ENCODE data around the gene ERP29.
"Not testable (repeated sequence)": the region's sequence is repeated elsewhere in the genome, so short reads cannot be mapped to it uniquely, and the experiment has no call there.

Gene ERP29

GRCh38 chr12:112012775-112013600, at the start of gene ERP29, which contains the start of gene TMEM116:
TSS of gene ERP29 (plus strand) at chr12:112013426. CDS start at chr12:112013466, 40 bp downstream.
TSS of gene TMEM116 (minus strand) at chr12:112013165. CDS start at chr12:112005270, 7,895 bp downstream.
- DNase-seq, result peak; percentile 100

- no peak for DNase-seq
Observed at GRCh38 chr12:111964935-111965334, 48.3 kb upstream of the ERP29 start.

- no peak for DNase-seq
Observed at GRCh38 chr12:111971800-111972199, 41.4 kb upstream of the ERP29 start.

GRCh38 chr12:111975161-111975931, 37.9 kb upstream of the ERP29 start:
- no peak for DNase-seq

GRCh38 chr12:111976291-111976690, 36.9 kb upstream of the ERP29 start:
- DNase-seq, result no peak

GRCh38 chr12:111976860-111977259, 36.4 kb upstream of the ERP29 start:
- no peak for DNase-seq

GRCh38 chr12:111978545-111978944, 34.7 kb upstream of the ERP29 start:
- no peak for DNase-seq

GRCh38 chr12:111980598-111980997, 32.6 kb upstream of the ERP29 start:
- no peak for DNase-seq

- DNase-seq, result no peak
Observed at GRCh38 chr12:111981987-111982386, 31.2 kb upstream of the ERP29 start.

GRCh38 chr12:111984820-111985219, 28.4 kb upstream of the ERP29 start:
- no peak for DNase-seq

GRCh38 chr12:111991535-111991934, 21.7 kb upstream of the ERP29 start:
- no peak for DNase-seq

- DNase-seq, result no peak
Observed at GRCh38 chr12:111991946-111992345, 21.3 kb upstream of the ERP29 start.

GRCh38 chr12:111992464-111992863, 20.8 kb upstream of the ERP29 start:
- DNase-seq, result no peak

- DNase-seq, result no peak
Observed at GRCh38 chr12:111993292-111994150, 19.7 kb upstream of the ERP29 start.

GRCh38 chr12:111994211-111995111, 18.8 kb upstream of the ERP29 start:
- DNase-seq, result not testable (repeated sequence)

- DNase-seq, result no peak
Observed at GRCh38 chr12:111995782-111996480, 17.3 kb upstream of the ERP29 start.

GRCh38 chr12:111997300-111997699, 15.9 kb upstream of the ERP29 start:
- no peak for DNase-seq

GRCh38 chr12:111998015-111998414, 15.2 kb upstream of the ERP29 start:
- no peak for DNase-seq

GRCh38 chr12:111999129-111999528, 14.1 kb upstream of the ERP29 start:
- DNase-seq, result not testable (repeated sequence)

- DNase-seq, result no peak
Observed at GRCh38 chr12:112000820-112001219, 12.4 kb upstream of the ERP29 start.

- DNase-seq, result no peak
Observed at GRCh38 chr12:112001576-112001975, 11.7 kb upstream of the ERP29 start.

Measured in activated CD8-positive, alpha-beta memory T cell treated with anti-CD3 and anti-CD28 coated beads, Interleukin-2, amount 50 U/mL, for 48 hours (primary cell).